ENCODE measurements around the gene AZGP1.
"Not testable (repeated sequence)": the region's sequence is repeated elsewhere in the genome, so short reads cannot be mapped to it uniquely, and the experiment has no call there.

DNA sequence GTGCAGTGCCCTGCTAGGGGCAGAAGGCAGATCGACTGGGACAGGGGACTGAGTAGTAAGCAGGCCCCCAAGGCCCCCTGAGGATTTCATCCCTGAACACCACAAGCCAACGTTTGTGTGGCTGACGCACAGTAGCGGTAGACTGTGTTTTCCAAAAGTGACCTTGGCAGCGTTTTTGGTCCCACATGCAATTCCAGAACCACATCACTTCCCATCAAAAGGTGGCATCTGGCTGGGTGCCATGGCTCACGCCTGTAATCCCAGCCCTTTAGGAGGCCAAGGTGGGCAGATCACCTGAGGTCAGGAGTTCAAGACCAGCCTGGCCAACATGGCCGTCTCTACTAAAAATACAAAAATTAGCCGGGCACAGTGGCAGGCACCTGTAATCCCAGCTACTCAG, 34.1 kb upstream of the AZGP1 start:
- not testable (repeated sequence) for TF ChIP-seq CTCF, POLR2A (IDR thresholded peaks at IDR 0.05)
